Measurements from ENCODE around the gene CACNA2D4. TPM values are rescaled to one million over a fixed set of nuclear protein-coding genes. Genes with fewer than 3 reads are reported as not detected.

CACNA2D4 gene
- polyA plus RNA-seq, 3 donors: 17.8 to 87.7 (median 22.1) TPM

GRCh38 chr12:1857086-1857485, 61.4 kb downstream of the CACNA2D4 start:
- H3K27me3 Mint-ChIP-seq (ENCODE audit: low read depth in 3 of 3): peaks cover 0 to 7% (median 1%) of the 10 kb centered on the region in 3 donors

GRCh38 chr12:1855241-1855640, 63.2 kb downstream of the CACNA2D4 start:
- Histone ChIP-seq H2AFZ (ENCODE audit: insufficient read depth, low read depth, low read length, poor library complexity, severe bottlenecking) (no peak overlapping the region), H3K9ac (ENCODE audit: insufficient read depth, low read length, poor library complexity, severe bottlenecking) (no peak overlapping the region), H3K79me2 (ENCODE audit: insufficient read depth, low read length) (no peaks in the 10 kb centered on the region), H3K27me3 (ENCODE audit: control insufficient read depth in 2 of 2, insufficient read depth in 2 of 2, low read length in 2 of 2) (no peaks in the 10 kb centered on the region), H3K9me3 (replicated peaks in 1 of 2; ENCODE audit: control insufficient read depth in 1 of 2, insufficient read depth in 1 of 2, low read length in 2 of 2) (peaks cover 13 to 29% of the 10 kb centered on the region in 2 donors), H3K4me3 (replicated peaks in 1 of 3; ENCODE audit: low read depth in 2 of 3, low read length in 3 of 3) (no peak overlapping the region), H3K27ac (ENCODE audit: low read depth in 1 of 2, low read length in 2 of 2) (no peak overlapping the region), H3K36me3 (replicated peaks in 1 of 2; ENCODE audit: control insufficient read depth in 1 of 2, insufficient read depth in 2 of 2, low read length in 2 of 2) (no peaks in the 10 kb centered on the region), H4K20me1 (ENCODE audit: insufficient read depth, low read length) (no peaks in the 10 kb centered on the region), H3K4me2 (replicated peaks; ENCODE audit: extremely low read depth, low read length, poor library complexity, severe bottlenecking) (no peak overlapping the region), H3K4me1 (ENCODE audit: control insufficient read depth in 1 of 2, insufficient read depth in 2 of 2, low read length in 2 of 2) (no peaks in the 10 kb centered on the region)
- no peaks in the 10 kb centered on the region for H3K36me3 Mint-ChIP-seq
- intact Hi-C loops (cut with micrococcal nuclease): no loop called here
- WGBS (ENCODE audit: insufficient coverage): 78% methylated on average over 2 of the region's 3 CpGs
- H3K27me3 Mint-ChIP-seq (ENCODE audit: low read depth in 3 of 3): peaks cover 0 to 5% (median 1%) of the 10 kb centered on the region in 3 donors
- H3K4me1 Mint-ChIP-seq: no peaks in the 10 kb centered on the region
- no peak overlapping the region for H3K27ac Mint-ChIP-seq
- peaks cover 18 to 33% (median 27%) of the 10 kb centered on the region in 7 donors for H3K9me3 Mint-ChIP-seq
- DNase-seq: no peak
- H3K4me3 Mint-ChIP-seq: no peak overlapping the region
- no peak for TF ChIP-seq CTCF (IDR thresholded peaks at IDR 0.05)

More at GRCh38 chr12:1857086-1857485, 61.4 kb downstream of the CACNA2D4 start:
- Histone ChIP-seq H3K4me2 (replicated peaks; ENCODE audit: extremely low read depth, low read length, poor library complexity, severe bottlenecking) (no peak overlapping the region), H3K9ac (ENCODE audit: insufficient read depth, low read length, poor library complexity, severe bottlenecking) (no peak overlapping the region), H4K20me1 (ENCODE audit: insufficient read depth, low read length) (no peaks in the 10 kb centered on the region), H3K79me2 (ENCODE audit: insufficient read depth, low read length) (no peaks in the 10 kb centered on the region), H3K27me3 (ENCODE audit: control insufficient read depth in 2 of 2, insufficient read depth in 2 of 2, low read length in 2 of 2) (no peaks in the 10 kb centered on the region), H3K36me3 (replicated peaks in 1 of 2; ENCODE audit: control insufficient read depth in 1 of 2, insufficient read depth in 2 of 2, low read length in 2 of 2) (no peaks in the 10 kb centered on the region), H3K4me1 (ENCODE audit: control insufficient read depth in 1 of 2, insufficient read depth in 2 of 2, low read length in 2 of 2) (no peaks in the 10 kb centered on the region), H3K9me3 (replicated peaks in 1 of 2; ENCODE audit: control insufficient read depth in 1 of 2, insufficient read depth in 1 of 2, low read length in 2 of 2) (peaks cover 13 to 29% of the 10 kb centered on the region in 2 donors), H3K4me3 (replicated peaks in 1 of 3; ENCODE audit: low read depth in 2 of 3, low read length in 3 of 3) (no peak overlapping the region), H2AFZ (ENCODE audit: insufficient read depth, low read depth, low read length, poor library complexity, severe bottlenecking) (no peak overlapping the region), H3K27ac (ENCODE audit: low read depth in 1 of 2, low read length in 2 of 2) (no peak overlapping the region)
- H3K27ac Mint-ChIP-seq: no peak overlapping the region
- no peaks in the 10 kb centered on the region for H3K36me3 Mint-ChIP-seq
- no peak for TF ChIP-seq CTCF (IDR thresholded peaks at IDR 0.05)
- no peak for DNase-seq
- intact Hi-C loops (cut with micrococcal nuclease): no loop called here
- H3K4me1 Mint-ChIP-seq: peaks cover 2% of the 10 kb centered on the region
- WGBS (ENCODE audit: insufficient coverage): 86% methylated on average over 2 of the region's 2 CpGs
- H3K9me3 Mint-ChIP-seq: peaks cover 18 to 33% (median 27%) of the 10 kb centered on the region in 7 donors
- no peak overlapping the region for H3K4me3 Mint-ChIP-seq
